OCI-LY3 (cell line): ENCODE measurements around the gene DAGLA.

Source experiments
- H2AFZ ChIP-seq: fragments of 200-600, 300-600 bp; shearing (Covaris generic); 2 replicates; pipeline ENCODE4 v1.6.0; 2014; ENCODE audit warnings: antibody characterized with exemption, low read depth, low read length
- H3K27ac ChIP-seq: fragments of 200-600, 300-600 bp; sonication (generic); 2 replicates; pipeline ENCODE4 v1.5.1; 2014; ENCODE audit warnings: mild to moderate bottlenecking, low read length, moderate library complexity, mixed read lengths
- H3K27me3 ChIP-seq: fragments of 200-600, 300-600 bp; sonication (generic); 2 replicates; pipeline ENCODE4 v1.6.1; 2014; ENCODE audit warnings: low read depth, low read length, mixed read lengths
- H3K36me3 ChIP-seq: fragments of 200-600, 300-600 bp; sonication (generic); replicated peaks from 2 replicates; pipeline ENCODE3; 2014; ENCODE audit warnings: low read depth, low read length, mixed read lengths
- H3K4me1 ChIP-seq: fragments of 300-600, 200-600 bp; sonication (generic); 2 replicates; pipeline ENCODE4 v1.6.1; 2014; ENCODE audit warnings: low read length, mixed read lengths
- H3K4me2 ChIP-seq: fragments of 200-600, 300-600 bp; sonication (generic); 2 replicates; pipeline ENCODE4 v1.6.1; 2014; ENCODE audit warnings: low read length, mixed read lengths
- H3K4me3 ChIP-seq: fragments of 300-600, 200-600 bp; sonication (generic); 2 replicates; pipeline ENCODE4 v1.5.1; 2014; ENCODE audit warnings: antibody characterized with exemption, mild to moderate bottlenecking, low read length, moderate library complexity
- H3K79me2 ChIP-seq: fragments of 300-600, 200-600 bp; shearing (Covaris generic); 2 replicates; pipeline ENCODE4 v1.6.1; 2014; ENCODE audit warnings: mild to moderate bottlenecking, low read length, mixed read lengths
- H3K9ac ChIP-seq: fragments of 300-600, 200-600 bp; shearing (Covaris generic); 2 replicates; pipeline ENCODE4 v1.6.0; 2014; ENCODE audit warnings: mild to moderate bottlenecking, low read length, moderate library complexity
- H3K9me3 ChIP-seq: fragments of 200-600, 300-600 bp; shearing (Covaris generic); 2 replicates; pipeline ENCODE4 v1.6.1; 2014; ENCODE audit warnings: low read length, mixed read lengths; ENCODE audit not compliant: insufficient read depth
- H4K20me1 ChIP-seq: fragments of 200-600, 300-600 bp; sonication (generic); 2 replicates; pipeline ENCODE4 v1.6.1; 2016; ENCODE audit warnings: low read length, mixed read lengths; ENCODE audit not compliant: insufficient read depth
- CTCF ChIP-seq: fragments of 200-600, 300-600 bp; sonication (generic); IDR thresholded peaks from 2 replicates; pipeline ENCODE4 v1.5.1; 2014; ENCODE audit warnings: antibody characterized with exemption, low read length, low read depth
- EZH2phosphoT487 ChIP-seq: fragments of 200-600 bp; shearing (Covaris generic); IDR thresholded peaks from 2 replicates; pipeline ENCODE4 v1.6.1; 2018; ENCODE audit warnings: antibody characterized with exemption, mixed run types, low read depth

The DAGLA gene

DNA sequence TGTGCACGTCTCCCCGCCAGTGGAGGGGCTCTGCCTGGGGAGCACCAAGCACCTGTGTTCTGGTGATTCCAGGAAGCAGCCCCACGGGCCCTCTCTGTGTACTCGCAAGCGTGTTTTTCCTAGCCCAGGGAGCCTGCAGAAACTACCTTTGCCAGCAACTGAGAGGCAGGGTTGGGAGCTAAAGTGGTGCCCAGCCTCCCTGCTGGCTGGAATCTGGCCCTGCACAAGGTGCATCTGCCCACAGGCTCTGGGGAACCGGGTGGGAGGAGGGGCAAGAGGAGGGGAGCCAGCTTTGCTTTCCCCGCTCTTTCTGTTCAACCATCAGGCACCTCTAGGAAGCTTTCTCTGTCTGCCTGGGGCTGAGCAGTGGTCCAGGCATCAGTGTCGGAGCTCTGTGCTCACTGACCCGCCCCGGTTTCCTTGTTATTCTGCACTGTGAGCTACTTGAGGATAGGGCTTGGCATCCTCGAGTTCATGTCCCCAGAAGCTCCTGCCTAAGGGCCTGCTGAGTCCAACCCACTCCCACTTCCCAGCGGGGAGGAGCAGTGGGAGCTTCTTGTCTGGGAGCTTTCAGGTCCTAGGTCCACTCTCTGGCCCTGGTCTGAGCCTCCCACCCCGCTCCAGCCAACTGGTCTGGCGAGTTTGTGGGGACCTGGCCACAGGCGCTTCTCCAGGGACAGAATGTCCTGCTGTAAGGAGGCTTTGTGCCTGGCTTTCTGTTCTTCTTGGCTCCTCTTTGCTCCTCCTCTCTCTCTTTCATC, 14.9 kb downstream of the DAGLA start:
- Histone ChIP-seq H3K4me2 (no peak overlapping the region), H2AFZ (no peak overlapping the region), H3K9me3 (no peaks in the 10 kb centered on the region), H4K20me1 (no peaks in the 10 kb centered on the region), H3K36me3 (no peaks in the 10 kb centered on the region), H3K9ac (no peak overlapping the region), H3K4me3 (no peak overlapping the region), H3K27ac (no peak overlapping the region), H3K4me1 (no peaks in the 10 kb centered on the region), H3K79me2 (no peaks in the 10 kb centered on the region), H3K27me3 (no peaks in the 10 kb centered on the region)
- TF ChIP-seq EZH2phosphoT487, result no peak
- no peak for TF ChIP-seq CTCF

GRCh38 chr11:61695917-61696316, 15.7 kb downstream of the DAGLA start:
- Histone ChIP-seq H3K27me3 (no peaks in the 10 kb centered on the region), H4K20me1 (no peaks in the 10 kb centered on the region), H3K4me3 (no peak overlapping the region), H3K9me3 (no peaks in the 10 kb centered on the region), H3K36me3 (no peaks in the 10 kb centered on the region), H3K27ac (no peak overlapping the region), H3K79me2 (no peaks in the 10 kb centered on the region), H2AFZ (no peak overlapping the region), H3K4me1 (no peaks in the 10 kb centered on the region), H3K4me2 (no peak overlapping the region), H3K9ac (no peak overlapping the region)
- TF ChIP-seq EZH2phosphoT487, result no peak
- no peak for TF ChIP-seq CTCF

GRCh38 chr11:61696602-61697001, 16.4 kb downstream of the DAGLA start:
- Histone ChIP-seq H3K27me3 (no peaks in the 10 kb centered on the region), H3K79me2 (no peaks in the 10 kb centered on the region), H3K9me3 (no peaks in the 10 kb centered on the region), H2AFZ (no peak overlapping the region), H3K36me3 (no peaks in the 10 kb centered on the region), H4K20me1 (no peaks in the 10 kb centered on the region), H3K4me2 (no peak overlapping the region), H3K4me3 (no peak overlapping the region), H3K27ac (no peak overlapping the region), H3K9ac (no peak overlapping the region), H3K4me1 (no peaks in the 10 kb centered on the region)
- no peak for TF ChIP-seq EZH2phosphoT487
- no peak for TF ChIP-seq CTCF

DNA sequence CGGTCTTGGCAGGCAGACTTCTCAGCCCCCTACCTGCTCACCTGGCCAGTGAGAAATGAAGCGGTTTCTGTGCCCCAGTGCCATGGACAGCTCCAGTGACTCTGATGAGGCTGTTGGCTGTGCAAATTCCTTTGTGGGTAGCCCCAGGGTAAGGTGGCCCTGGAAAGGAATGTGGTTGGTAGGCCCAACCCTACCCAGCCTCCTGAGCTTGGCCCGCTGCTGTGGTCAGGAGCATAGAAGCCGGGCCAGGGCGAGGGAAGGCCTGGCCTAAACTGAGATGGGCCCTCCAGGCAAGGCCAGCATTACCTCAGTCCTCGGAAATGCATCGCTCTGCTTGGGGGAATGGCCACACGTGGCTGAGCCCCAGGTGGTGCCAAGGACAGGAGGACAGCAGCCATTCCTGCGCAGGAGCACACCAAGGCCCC, 16.9 kb downstream of the DAGLA start:
- no peak overlapping the region for H2AFZ ChIP-seq
- H3K4me2 ChIP-seq, result no peak overlapping the region
- no peaks in the 10 kb centered on the region for H3K4me1 ChIP-seq
- no peak overlapping the region for H3K9ac ChIP-seq
- no peaks in the 10 kb centered on the region for H3K9me3 ChIP-seq
- TF ChIP-seq CTCF (no peak), EZH2phosphoT487 (no peak)
- no peak overlapping the region for H3K27ac ChIP-seq
- no peak overlapping the region for H3K4me3 ChIP-seq
- no peaks in the 10 kb centered on the region for H3K79me2 ChIP-seq
- H3K27me3 ChIP-seq, result no peaks in the 10 kb centered on the region
- no peaks in the 10 kb centered on the region for H4K20me1 ChIP-seq
- no peaks in the 10 kb centered on the region for H3K36me3 ChIP-seq
